Upper lobe of right lung (tissue), 1 donor: ENCODE data around the gene PLEKHA1. TPM values are rescaled to one million over a fixed set of nuclear protein-coding genes. Genes with fewer than 3 reads are reported as not detected.

ENCODE experiments used
- ATAC-seq: fragments of 200-7000 bp; cut with Tn5 transposase; one replicate; pipeline ENCODE4 v1.9.1; 2020; ENCODE audit warnings: mild to moderate bottlenecking, moderate library complexity
- DNase-seq: peaks from one replicate; pipeline ENCODE4 v3.0.0-alpha.2; 2020
- H3K27ac ChIP-seq: fragments of 200-600 bp; one replicate; pipeline ENCODE4 v1.8.0; 2022
- H3K27me3 ChIP-seq: fragments of 200-600 bp; one replicate; pipeline ENCODE4 v1.8.0; 2022; ENCODE audit warnings: mild to moderate bottlenecking
- H3K36me3 ChIP-seq: fragments of 200-600 bp; one replicate; pipeline ENCODE4 v1.8.0; 2022
- H3K4me1 ChIP-seq: fragments of 200-600 bp; one replicate; pipeline ENCODE4 v1.8.0; 2022
- H3K4me3 ChIP-seq: fragments of 200-600 bp; one replicate; pipeline ENCODE4 v1.8.0; 2022; ENCODE audit warnings: mild to moderate bottlenecking
- H3K9me3 ChIP-seq: fragments of 200-600 bp; one replicate; pipeline ENCODE4 v1.8.0; 2022
- intact Hi-C: fragments of 100-400 bp; cut with DNase I; formaldehyde crosslinking; loops from one replicate; pipeline ENCODE4 v1.11.0; 2022
- total RNA-seq: library from RNA; stranded (reverse); fragmentation: NEBNext Ultra II Directional; extraction: Animal tissue kit (Norgen Biotek cat#: 25700); gene quantifications from one replicate; pipeline ENCODE4 v1.2.1, GENCODE V29; 2021
- TF ChIP-seq, protein P1 (sequence below): fragments of 200-600 bp; IDR thresholded peaks from one replicate; pipeline ENCODE4 v1.8.0; 2022; ENCODE audit warnings: antibody characterized with exemption
- donor health status: DM: no; HTN: yes; CAD: no; lungs with severe emphysema.

Gene PLEKHA1
- total RNA-seq, 1 donor from 2014 or later = 59.9 TPM

DNA sequence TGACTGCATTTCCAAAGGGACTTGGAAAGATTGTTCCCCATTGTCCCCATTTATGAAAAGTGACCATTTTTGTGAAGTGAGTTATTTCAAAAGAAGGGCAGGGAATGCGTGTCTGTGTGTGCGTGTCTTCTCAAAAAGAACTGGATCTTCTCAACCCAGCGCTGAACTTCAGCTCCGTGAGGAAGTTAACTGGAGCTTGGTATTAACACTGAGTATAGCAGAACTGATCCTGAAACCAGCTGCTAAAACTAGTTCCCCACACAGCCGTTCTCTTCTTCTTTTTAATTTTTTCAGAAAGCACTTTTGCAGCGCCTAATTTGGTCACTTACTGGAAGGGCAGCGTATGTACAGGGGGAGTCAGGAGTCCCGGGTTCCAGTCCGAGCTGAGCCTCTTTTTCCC is 45.8 kb upstream of the PLEKHA1 start:
- H3K4me1 ChIP-seq = no peaks in the 10 kb centered on the region
- no peak overlapping the region for H3K27ac ChIP-seq
- DNase-seq (no peak), ATAC-seq (no peak)
- H3K9me3 ChIP-seq = no peaks in the 10 kb centered on the region
- intact Hi-C loops = no loop called here
- TF ChIP-seq, protein P1, sequence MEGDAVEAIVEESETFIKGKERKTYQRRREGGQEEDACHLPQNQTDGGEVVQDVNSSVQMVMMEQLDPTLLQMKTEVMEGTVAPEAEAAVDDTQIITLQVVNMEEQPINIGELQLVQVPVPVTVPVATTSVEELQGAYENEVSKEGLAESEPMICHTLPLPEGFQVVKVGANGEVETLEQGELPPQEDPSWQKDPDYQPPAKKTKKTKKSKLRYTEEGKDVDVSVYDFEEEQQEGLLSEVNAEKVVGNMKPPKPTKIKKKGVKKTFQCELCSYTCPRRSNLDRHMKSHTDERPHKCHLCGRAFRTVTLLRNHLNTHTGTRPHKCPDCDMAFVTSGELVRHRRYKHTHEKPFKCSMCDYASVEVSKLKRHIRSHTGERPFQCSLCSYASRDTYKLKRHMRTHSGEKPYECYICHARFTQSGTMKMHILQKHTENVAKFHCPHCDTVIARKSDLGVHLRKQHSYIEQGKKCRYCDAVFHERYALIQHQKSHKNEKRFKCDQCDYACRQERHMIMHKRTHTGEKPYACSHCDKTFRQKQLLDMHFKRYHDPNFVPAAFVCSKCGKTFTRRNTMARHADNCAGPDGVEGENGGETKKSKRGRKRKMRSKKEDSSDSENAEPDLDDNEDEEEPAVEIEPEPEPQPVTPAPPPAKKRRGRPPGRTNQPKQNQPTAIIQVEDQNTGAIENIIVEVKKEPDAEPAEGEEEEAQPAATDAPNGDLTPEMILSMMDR = no peak
- H3K36me3 ChIP-seq = no peaks in the 10 kb centered on the region
- H3K4me3 ChIP-seq = no peak overlapping the region
- H3K27me3 ChIP-seq = peaks cover 5% of the 10 kb centered on the region

DNA sequence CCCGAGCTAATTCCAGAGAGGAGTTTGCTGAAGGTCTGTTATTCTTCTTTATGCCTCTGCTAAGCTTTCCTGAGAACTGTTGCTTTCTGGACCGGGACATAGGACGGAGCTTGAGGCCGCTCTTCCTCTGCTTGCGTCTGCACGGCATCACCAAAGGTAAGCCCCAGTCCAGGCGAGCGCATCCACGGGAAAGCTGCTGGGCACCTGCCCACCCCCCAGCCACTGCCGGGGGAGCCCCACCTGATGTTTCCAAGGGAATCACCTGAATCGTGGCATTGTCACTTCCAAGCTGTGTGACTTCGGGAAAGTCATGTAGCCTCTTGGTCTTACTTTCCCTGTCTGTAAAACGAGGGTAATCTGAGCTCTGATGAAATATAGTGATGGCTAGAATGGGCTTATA is 45.1 kb upstream of the PLEKHA1 start:
- TF ChIP-seq, protein P1 = no peak
- DNase-seq = no peak
- peaks cover 5% of the 10 kb centered on the region for H3K27me3 ChIP-seq

DNA sequence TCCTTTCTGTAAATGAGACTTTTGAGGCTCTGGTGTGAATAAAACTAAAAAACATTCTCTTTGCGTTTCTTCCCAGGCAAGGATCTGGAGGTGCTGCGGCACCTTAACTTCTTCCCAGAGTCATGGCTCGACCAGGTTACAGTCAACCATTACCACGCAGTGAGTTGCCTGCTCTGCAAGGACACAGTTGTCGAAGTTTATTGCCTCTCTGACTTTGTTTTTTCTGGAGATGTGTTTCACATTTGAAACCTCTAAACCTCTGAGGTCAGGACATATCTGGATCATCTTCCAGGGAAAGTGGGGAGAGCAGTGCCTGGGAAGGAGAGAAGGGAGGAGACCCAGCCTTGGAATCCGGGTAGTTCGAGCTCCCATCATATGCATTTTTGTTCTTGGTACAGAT is 43.4 kb upstream of the PLEKHA1 start:
- ATAC-seq (no peak), DNase-seq (no peak)
- Histone ChIP-seq H3K4me1 (no peaks in the 10 kb centered on the region), H3K36me3 (no peaks in the 10 kb centered on the region), H3K4me3 (no peak overlapping the region), H3K27ac (no peak overlapping the region), H3K27me3 (peaks cover 5% of the 10 kb centered on the region), H3K9me3 (no peaks in the 10 kb centered on the region)
- intact Hi-C loops = no loop called here
- TF ChIP-seq, protein P1 = no peak

More for the DNA sequence above, 45.1 kb upstream of the PLEKHA1 start:
- no peak overlapping the region for H3K4me3 ChIP-seq
- H3K36me3 ChIP-seq = no peaks in the 10 kb centered on the region
- no peak overlapping the region for H3K27ac ChIP-seq
- H3K9me3 ChIP-seq = no peaks in the 10 kb centered on the region
- ATAC-seq = no peak
- H3K4me1 ChIP-seq = no peaks in the 10 kb centered on the region
- intact Hi-C loops = no loop called here

DNA sequence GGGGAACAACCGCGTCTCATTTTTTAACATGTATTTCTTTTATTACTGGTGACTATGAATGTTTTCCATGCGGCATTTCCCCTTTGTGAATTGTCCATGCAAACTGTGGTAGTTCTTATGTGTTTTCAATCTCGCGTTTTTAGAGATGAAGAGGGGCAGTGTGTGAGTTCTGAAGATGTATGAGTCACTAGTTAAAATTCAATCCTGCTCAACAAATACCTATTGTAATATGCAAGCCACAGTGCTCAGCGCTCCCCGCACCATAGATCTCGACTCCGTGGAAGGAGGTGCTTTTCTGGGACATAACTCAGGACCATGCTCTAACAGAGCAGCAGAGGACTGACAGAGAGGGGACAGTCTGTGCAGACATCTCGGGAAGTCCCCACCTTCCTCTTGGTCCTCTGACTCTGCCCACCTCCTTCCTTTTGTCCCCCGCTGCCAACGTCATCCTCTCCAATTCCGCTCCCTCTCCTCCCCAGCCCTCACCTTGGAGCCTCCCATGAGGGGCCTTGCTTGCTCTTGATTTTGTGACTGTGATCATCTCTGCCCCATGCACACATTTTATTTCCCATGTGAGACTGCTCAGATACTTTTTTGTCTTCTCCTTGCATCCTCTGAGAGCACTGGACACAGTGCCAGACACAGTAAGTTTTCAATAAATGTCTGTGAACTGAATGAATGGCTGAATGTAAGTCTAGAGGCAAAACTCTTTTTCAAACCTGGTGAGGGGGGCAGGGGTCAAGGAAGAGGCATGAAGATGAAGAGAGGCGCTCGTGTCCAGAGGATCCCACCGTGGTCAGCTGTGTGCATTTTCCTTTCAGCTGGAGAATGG is 42.7 kb upstream of the PLEKHA1 start:
- peak; percentile 43 for ATAC-seq
- intact Hi-C loops = no loop called here
- peaks cover 5% of the 10 kb centered on the region for H3K27me3 ChIP-seq
- TF ChIP-seq, protein P1 = no peak
- no peaks in the 10 kb centered on the region for H3K36me3 ChIP-seq
- H3K4me1 ChIP-seq = no peaks in the 10 kb centered on the region
- DNase-seq = no peak
- no peak overlapping the region for H3K27ac ChIP-seq
- no peaks in the 10 kb centered on the region for H3K9me3 ChIP-seq
- no peak overlapping the region for H3K4me3 ChIP-seq

DNA sequence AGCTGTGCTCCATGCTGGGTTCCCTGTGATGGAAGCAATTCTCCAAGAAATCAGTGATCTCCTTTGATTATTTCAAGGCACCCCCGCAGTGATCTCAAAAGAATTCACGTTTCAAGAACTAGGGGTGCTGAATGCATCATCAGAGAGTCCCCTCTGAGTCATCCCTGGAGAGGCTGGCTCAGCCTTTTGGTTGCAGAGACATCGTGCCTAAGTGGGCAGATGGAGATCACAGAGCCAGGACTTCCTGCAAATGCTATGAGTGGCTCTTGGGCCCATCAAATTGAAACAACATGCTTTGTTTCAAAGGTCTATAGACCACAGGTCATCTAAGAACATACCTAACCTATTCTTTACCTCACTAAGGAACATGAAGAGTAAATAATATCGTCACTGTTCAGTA is 41.5 kb upstream of the PLEKHA1 start:
- Histone ChIP-seq H3K9me3 (no peaks in the 10 kb centered on the region), H3K27me3 (peaks cover 5% of the 10 kb centered on the region), H3K4me3 (no peak overlapping the region), H3K4me1 (no peaks in the 10 kb centered on the region), H3K36me3 (no peaks in the 10 kb centered on the region), H3K27ac (no peak overlapping the region)
- TF ChIP-seq, protein P1 = no peak
- no peak for ATAC-seq
- intact Hi-C loops = no loop called here
- no peak for DNase-seq
